Left kidney (tissue), 2 donors: ENCODE results near the gene CENPC. TPM values are rescaled to one million over a fixed set of nuclear protein-coding genes. Genes with fewer than 3 reads are reported as not detected.
A peak's percentile ranks its signal among the peaks of the same experiment; 100 is the strongest.
"Not testable (repeated sequence)": the region's sequence is repeated elsewhere in the genome, so short reads cannot be mapped to it uniquely, and the experiment has no call there.

Source experiments
- DNase-seq: peaks from one replicate; pipeline ENCODE4 v3.0.0-alpha.2; 2013
- polyA plus RNA-seq: library from polyadenylated mRNA; unstranded; fragments of 120-200 nt; gene quantifications from one replicate; pipeline ENCODE4 v1.2.1, GENCODE V29; 2013; ENCODE audit not compliant: insufficient read length

CENPC gene
- polyA plus RNA-seq, 1 donor, result 38.1 TPM

DNA sequence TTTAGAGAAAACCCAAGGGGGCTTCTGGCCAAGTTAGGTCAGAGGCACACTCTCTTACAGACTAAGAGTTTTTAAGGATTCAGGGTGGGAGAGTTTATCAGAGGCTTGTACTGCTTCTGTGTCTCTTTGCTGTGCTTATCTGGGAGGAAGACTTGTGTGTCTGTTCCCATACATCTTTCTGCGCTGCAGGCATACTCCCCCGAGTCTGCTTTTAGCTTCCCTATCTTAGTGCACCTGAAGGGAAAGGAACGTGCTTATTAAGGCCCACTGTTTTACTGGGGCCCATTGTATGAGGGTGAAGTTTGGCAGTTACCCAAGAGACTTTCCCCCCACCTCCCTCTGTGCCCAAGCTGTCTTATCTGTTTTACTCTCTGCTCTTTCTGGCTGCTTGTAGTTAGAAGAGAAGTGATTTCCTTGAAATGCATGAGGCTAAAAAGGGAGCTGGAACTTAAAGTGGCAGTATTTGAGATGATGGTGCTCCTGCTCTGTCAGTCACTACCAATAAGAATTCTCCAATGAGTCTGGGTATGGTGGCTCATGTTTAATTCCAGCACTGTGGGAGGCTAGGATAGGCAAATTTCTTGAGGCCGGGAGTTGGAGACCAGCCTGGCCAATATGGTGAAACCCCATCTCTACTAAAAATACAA lies 7.0 kb upstream of the CENPC start:
- DNase-seq, result not testable (repeated sequence)

DNA sequence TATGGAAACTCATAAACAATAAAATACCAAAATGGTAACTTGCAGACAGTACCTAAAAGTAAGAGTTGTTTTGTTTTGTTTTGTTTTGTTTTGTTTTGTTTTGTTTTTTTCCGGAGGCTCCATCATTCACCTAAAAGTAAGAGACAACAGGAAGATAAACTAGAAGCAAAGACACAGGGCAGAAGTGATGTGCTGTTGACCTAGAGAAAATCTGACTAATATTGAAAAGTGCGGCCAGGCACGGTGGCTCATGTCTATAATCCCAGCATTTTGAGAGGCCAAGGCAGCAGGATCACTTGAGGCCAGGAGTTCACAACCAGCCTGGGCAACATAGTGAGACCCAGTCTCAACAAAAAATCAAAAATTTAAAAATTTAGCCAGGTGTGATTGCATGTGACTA lies 5.6 kb upstream of the CENPC start:
- DNase-seq, result no peak

DNA sequence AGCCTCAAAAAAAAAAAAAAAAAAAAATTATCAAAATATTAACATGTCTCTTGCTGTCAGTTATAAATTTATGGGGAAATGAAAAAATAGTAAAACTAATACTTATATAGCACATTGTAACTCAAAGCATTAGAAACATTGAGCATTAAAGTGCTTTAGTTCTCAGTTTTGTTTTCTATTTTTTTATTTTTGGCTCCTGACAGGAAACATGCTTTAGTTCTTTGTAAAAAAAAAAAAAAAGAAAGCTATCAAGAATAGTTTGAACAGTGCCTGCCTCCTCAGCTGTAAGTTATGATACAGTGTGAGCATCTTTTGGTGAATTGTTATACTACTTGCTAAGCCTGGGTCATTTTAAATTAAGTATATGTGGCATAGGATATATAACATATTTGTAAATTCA lies 5.1 kb upstream of the CENPC start:
- no peak for DNase-seq

DNA sequence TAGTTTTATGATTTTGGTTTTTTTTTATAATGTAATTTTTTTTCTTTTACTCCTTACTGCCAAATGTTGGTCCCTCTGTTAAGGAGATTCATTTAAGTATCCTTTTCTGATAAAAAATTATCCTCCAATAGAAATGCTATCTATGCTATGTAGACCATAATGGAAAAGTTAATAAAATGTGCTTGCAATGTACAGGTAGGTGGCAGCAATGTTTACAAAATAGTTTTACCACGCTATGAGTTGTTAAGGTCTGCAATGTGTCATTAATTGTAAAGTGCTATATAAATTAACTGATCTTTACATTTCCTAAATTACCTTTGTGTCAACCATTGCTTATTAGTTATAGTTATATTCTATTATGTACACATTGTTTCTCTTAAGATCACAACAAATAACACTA lies 3.8 kb upstream of the CENPC start:
- DNase-seq, result peak; percentile 13

GRCh38 chr4:67546971-67547370 lies 1.7 kb upstream of the CENPC start:
- no peak for DNase-seq

GRCh38 chr4:67546004-67546356 lies 677 bp upstream of the CENPC start:
- DNase-seq, result no peak

GRCh38 chr4:67542076-67542475 lies 3.2 kb downstream of the CENPC start:
- DNase-seq, result no peak

- DNase-seq, result no peak
Observed at GRCh38 chr4:67539830-67540229, 5.5 kb downstream of the CENPC start.

DNA sequence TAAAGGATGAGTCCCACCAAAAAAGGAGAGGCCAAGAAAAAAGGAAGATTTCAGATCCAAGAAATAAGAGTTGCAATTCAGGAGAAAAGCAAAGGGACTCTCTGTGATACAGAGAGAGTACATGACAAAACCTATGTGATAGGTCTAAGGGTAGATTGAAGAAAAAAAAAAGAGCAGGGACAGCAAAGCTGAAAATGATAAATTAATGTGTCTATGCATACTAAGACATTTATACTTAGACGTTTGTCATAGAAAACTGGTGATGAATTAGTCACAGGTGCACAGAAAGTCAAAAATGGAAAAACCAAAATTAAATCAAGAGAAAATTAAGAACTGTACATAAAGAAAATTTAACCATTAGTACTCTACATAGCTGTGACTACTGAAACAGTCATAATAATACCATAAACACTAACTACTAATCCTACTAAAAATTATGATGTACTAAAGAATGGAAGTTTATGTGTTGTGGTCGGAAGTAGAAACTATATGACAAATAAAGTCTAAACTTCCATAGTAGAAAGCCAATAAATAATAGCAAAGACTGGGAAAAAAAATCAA lies 9.9 kb downstream of the CENPC start:
- DNase-seq, result no peak

DNA sequence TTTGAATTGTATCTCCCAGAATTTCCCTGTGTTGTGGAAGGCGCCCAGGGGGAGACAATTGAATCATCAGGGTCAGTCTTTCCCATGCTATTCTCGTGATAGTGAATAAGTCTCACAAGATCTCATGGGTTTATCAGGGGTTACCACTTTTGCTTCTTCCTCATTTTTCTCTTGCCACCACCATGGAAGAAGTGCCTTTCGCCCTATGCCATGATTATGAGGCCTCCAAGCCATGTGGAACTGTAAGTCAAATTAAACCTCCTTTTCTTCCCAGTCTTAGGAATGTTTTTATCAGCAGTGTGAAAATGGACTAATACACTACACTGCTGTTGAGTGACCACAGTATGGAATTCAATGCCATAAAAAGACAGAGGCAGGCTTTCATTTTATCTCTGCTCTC lies 12.2 kb downstream of the CENPC start:
- no peak for DNase-seq

DNA sequence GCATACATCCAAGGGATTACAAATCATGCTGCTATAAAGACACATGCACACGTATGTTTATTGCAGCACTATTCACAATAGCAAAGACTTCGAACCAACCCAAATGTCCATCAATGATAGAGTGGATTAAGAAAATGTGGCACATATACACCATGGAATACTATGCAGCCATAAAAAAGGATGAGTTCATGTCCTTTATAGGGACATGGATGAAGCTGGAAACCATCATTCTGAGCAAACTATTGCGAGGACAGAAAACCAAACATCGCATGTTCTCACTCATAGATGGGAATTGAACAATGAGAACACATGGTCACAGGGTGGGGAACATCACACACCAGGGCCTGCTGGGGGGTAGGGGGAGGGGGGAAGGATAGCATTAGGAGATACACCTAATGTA lies 12.9 kb downstream of the CENPC start:
- DNase-seq, result not testable (repeated sequence)

GRCh38 chr4:67531379-67531962 lies 13.8 kb downstream of the CENPC start:
- DNase-seq, result no peak

DNA sequence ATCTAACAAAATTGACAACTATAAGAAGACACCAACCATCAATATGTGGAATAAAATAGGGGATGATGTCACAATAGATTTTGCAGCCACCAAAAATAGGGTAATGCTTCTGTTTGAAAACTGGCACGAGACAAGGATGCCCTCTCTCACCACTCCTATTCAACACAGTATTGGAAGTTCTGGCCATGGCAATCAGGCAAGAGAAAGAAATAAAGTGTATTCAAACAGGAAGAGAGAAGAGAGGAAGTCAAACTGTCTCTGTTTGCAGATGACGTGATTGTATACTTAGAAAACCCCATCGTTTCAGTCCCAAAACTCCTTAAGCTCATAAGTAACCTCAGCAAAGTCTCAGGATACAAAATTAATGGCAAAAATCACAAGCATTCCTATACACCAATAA lies 21.2 kb downstream of the CENPC start:
- not testable (repeated sequence) for DNase-seq

DNA sequence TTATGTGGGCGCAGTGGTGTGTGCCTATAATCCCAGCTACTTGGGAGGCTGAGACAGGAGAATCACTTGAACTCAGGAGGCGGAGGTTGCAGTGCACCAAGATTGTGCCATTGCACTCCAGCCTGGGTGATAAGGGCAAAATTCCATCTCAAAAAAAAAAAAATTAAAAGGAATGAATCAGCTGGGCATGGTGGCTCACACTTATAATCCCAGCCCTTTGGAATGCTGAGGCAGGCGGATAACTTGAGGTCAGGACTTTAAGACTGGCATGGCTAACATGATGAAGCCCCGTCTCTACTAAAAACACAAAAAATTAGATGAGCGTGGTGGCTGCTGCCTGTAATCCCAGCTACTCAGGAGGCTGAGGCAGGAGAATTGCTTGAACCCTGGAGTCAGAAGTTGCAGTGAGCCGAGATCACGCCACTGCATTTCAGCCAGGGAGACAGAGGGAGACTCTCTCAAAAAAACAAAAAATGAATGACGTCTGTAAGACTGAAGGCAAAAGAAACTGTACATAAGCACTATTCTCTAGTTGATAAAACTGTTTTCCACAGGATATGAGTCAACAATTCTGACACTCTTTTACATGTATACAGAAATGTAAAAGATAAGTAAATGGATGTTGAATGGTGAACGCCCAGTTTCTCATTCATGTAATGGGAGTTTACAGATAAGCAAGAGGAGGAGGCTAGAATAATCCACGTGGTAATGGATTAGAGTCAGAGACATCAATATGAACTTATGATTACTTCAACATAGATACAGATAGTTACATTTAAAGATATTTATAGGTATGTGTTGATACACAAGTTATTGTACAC lies 22.2 kb downstream of the CENPC start:
- DNase-seq, result no peak

GRCh38 chr4:67522230-67522629 lies 23.1 kb downstream of the CENPC start:
- no peak for DNase-seq

DNA sequence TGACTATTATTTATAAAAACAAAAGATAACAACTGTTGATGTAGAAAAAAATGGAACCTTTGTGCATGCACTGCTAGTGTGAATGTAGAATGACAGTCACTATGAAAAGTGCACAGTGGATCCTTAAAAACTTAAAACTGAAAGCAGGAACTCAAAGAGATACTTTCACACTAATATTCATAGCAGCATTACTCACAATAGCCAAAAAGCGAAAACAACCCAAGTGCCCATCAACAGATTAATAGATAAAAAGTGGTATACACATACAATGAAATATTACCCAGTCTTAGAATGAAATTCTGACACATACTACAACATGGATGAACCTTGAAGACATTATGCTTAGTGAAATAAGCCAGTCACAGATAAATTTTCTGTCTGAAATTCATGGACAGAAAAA lies 23.8 kb downstream of the CENPC start:
- DNase-seq, result no peak

GRCh38 chr4:67520141-67520540 lies 25.2 kb downstream of the CENPC start:
- no peak for DNase-seq

DNA sequence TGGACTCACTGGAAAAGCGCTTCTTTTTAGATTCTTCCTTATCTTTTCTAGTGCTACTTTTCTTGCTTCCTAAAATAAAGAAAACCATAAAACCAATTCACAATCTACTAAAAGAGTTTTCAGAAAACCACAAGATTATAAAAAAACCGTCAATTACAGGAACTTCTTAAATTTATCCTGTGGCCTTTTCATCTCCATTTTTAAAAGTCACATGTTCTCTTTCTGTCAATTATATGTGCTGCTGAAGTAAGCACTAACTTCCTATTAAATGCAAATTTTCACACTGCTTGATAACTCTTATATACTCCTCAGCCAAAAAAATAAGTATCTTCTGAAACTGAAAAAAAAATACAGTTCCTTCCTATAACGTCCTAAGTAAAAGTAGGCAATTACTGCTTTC lies 32.8 kb downstream of the CENPC start:
- no peak for DNase-seq

DNA sequence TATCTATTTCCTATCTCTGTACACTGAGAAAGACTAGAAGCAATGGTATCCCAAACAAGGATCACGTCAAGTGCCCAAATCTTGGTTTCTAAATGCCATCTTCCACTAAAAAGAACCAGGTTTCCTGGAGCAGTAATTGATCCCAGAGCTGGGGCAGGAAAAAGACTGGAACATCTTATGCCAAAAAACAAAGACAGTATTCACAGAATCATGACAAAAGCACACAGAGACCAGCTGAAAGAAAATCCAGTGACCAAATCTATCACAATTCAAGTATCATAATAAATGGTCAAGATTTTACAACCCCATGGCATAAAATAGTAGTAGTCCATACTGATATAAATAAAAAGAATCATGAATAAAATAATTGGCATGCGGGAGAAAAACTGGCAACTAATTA lies 44.9 kb downstream of the CENPC start:
- no peak for DNase-seq

DNA sequence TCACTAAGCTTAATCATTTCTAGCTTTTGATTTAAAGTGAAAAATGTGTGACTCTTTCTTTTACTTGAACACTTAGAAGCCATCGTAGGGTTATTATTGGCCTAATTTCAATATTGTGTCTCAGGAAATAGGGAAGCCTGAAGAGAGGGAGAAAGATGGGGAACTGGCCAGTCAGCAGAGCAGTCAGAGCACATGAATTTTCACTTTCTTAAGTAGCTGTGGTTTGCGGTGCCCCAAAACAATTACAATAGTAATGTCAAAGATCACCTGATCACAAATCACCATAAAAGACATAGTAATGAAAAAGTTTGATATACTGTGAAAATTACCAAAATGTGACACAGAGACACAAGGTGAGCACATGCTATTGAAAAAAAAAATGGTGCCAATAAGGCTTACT lies 45.5 kb downstream of the CENPC start:
- DNase-seq, result no peak

- DNase-seq, result no peak
Observed at GRCh38 chr4:67483868-67484602, 61.3 kb downstream of the CENPC start.

DNA sequence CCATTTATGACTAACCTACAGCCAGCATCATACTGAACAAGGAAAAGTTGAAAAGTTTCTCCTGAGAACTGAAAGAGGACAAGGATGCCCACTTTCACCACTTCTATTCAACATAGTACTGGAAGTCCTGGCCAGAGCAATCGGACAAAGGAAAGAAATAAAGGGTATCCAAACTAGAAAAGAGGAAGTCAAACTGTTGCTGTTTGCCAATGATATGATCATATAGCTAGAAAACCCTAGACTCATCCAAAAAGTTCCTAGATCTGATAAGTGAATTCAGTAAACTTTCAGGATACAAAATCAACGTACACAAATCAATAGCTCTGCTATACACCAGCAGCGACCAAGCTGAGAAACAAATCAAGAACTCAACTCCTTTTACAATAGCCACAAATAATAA lies 64.5 kb downstream of the CENPC start:
- DNase-seq, result no peak

DNA sequence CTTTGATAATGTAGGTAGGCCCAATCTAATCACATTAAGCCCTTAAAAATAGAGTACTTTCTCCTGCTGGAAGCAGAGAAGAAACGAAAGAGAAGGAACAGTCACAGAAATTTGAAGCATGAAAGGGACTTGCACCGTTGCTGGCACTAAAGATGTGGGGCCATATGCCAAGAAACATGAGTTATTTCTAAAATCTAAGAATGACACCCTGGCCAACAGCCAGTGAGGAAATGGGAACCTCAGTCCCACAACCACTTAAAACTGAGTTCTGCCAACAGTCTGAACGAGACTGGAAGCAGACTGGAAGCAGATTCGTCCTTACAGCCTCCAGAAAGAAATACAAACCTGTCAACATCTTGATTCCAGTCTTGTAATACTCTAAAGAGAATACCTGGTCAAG lies 70.1 kb downstream of the CENPC start:
- no peak for DNase-seq
